Measurements from ENCODE around the gene SSR3.
"Not testable (repeated sequence)": the region's sequence is repeated elsewhere in the genome, so short reads cannot be mapped to it uniquely, and the experiment has no call there.

Gene SSR3

GRCh38 chr3:156594219-156594683 is 39.3 kb upstream of the SSR3 start:
- FAIRE-seq: no peak
- TF ChIP-seq POU2F2 (IDR thresholded peaks at IDR 0.05; ENCODE audit: low read depth, low read length) (no peak), POLR2AphosphoS5 (IDR thresholded peaks at IDR 0.05; ENCODE audit: low read depth, low read length) (no peak), PAX5 (IDR thresholded peaks at IDR 0.05; ENCODE audit: insufficient read depth, low read length, severe bottlenecking) (no peak), SPI1 (IDR thresholded peaks at IDR 0.05; ENCODE audit: low read depth, low read length) (no peak), TAF1 (IDR thresholded peaks at IDR 0.05; ENCODE audit: low read depth, low read length) (no peak), POLR2A (IDR thresholded peaks at IDR 0.05; ENCODE audit: low read depth, low read length) (no peak)
- no peak for DNase-seq (ENCODE audit: insufficient read length, low spot score)

DNA sequence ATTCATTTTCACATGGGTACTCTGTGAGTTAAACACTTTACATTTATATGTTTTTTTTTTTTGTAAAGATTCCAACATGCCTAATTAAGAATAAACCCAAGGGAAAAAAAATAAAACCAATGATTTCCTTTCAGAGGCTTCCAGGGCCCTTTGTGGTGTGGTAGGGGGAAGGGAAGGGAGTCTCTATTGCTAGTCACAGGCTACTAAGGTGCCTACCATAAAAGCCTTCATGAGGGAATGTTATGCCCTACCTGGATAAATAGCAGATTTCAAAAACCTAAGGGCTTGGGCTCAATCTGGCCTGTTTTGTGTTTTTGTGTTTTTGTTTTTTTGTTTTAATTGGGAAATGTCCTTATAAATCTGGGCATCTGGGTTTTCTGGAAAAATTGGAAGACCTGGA is 38.9 kb upstream of the SSR3 start:
- TF ChIP-seq SPI1 (IDR thresholded peaks at IDR 0.05; ENCODE audit: low read depth, low read length): no peak
- no peak for TF ChIP-seq PAX5 (IDR thresholded peaks at IDR 0.05; ENCODE audit: insufficient read depth, low read length, severe bottlenecking)
- TF ChIP-seq POLR2AphosphoS5 (IDR thresholded peaks at IDR 0.05; ENCODE audit: low read depth, low read length): no peak
- TF ChIP-seq POLR2A (IDR thresholded peaks at IDR 0.05; ENCODE audit: low read depth, low read length): no peak
- TF ChIP-seq TAF1 (IDR thresholded peaks at IDR 0.05; ENCODE audit: low read depth, low read length): no peak
- TF ChIP-seq POU2F2 (IDR thresholded peaks at IDR 0.05; ENCODE audit: low read depth, low read length): no peak
- DNase-seq (ENCODE audit: insufficient read length, low spot score): no peak
- FAIRE-seq: no peak

GRCh38 chr3:156589806-156590205 is 34.9 kb upstream of the SSR3 start:
- not testable (repeated sequence) for FAIRE-seq; DNase-seq (ENCODE audit: insufficient read length, low spot score)

- TF ChIP-seq TAF1 (IDR thresholded peaks at IDR 0.05; ENCODE audit: low read depth, low read length) (no peak), POLR2AphosphoS5 (IDR thresholded peaks at IDR 0.05; ENCODE audit: low read depth, low read length) (no peak), SPI1 (IDR thresholded peaks at IDR 0.05; ENCODE audit: low read depth, low read length) (no peak), POLR2A (IDR thresholded peaks at IDR 0.05; ENCODE audit: low read depth, low read length) (no peak), POU2F2 (IDR thresholded peaks at IDR 0.05; ENCODE audit: low read depth, low read length) (no peak), PAX5 (IDR thresholded peaks at IDR 0.05; ENCODE audit: insufficient read depth, low read length, severe bottlenecking) (no peak)
- DNase-seq (ENCODE audit: insufficient read length, low spot score) (no peak), FAIRE-seq (no peak)
Measured at GRCh38 chr3:156587760-156588069, 32.8 kb upstream of the SSR3 start.

GRCh38 chr3:156586905-156587759 is 32.2 kb upstream of the SSR3 start:
- DNase-seq (ENCODE audit: insufficient read length, low spot score) (no peak), FAIRE-seq (peak; percentile 88)

DNA sequence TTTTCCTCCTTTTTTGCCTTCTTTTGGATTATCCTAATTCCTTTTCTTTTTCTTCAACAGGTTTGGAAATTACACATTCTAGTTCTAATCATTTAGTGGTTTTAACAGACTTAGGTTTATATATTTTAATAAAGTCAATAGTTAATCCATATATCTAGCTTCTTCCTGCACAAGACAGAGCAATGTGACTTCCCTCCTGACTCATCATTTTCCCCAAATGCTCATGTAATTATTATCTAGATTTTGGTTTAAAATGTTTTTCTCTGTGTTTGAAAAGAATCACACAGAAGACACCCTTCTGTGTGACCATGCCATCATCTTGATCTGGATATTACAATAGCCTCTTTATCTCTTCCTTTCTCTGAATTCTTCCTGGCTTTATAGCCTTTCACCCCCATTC is 28.6 kb upstream of the SSR3 start:
- no peak for FAIRE-seq
- TF ChIP-seq POLR2A (IDR thresholded peaks at IDR 0.05; ENCODE audit: low read depth, low read length): no peak
- no peak for TF ChIP-seq SPI1 (IDR thresholded peaks at IDR 0.05; ENCODE audit: low read depth, low read length)
- TF ChIP-seq POLR2AphosphoS5 (IDR thresholded peaks at IDR 0.05; ENCODE audit: low read depth, low read length): no peak
- TF ChIP-seq TAF1 (IDR thresholded peaks at IDR 0.05; ENCODE audit: low read depth, low read length): no peak
- no peak for TF ChIP-seq POU2F2 (IDR thresholded peaks at IDR 0.05; ENCODE audit: low read depth, low read length)
- TF ChIP-seq PAX5 (IDR thresholded peaks at IDR 0.05; ENCODE audit: insufficient read depth, low read length, severe bottlenecking): no peak
- DNase-seq (ENCODE audit: insufficient read length, low spot score): no peak

More at GRCh38 chr3:156586905-156587759, 32.2 kb upstream of the SSR3 start:
- TF ChIP-seq PAX5 (IDR thresholded peaks at IDR 0.05; ENCODE audit: insufficient read depth, low read length, severe bottlenecking): no peak
- peak; percentile 77 for TF ChIP-seq SPI1 (IDR thresholded peaks at IDR 0.05; ENCODE audit: low read depth, low read length)
- TF ChIP-seq POLR2AphosphoS5 (IDR thresholded peaks at IDR 0.05; ENCODE audit: low read depth, low read length): no peak

DNA sequence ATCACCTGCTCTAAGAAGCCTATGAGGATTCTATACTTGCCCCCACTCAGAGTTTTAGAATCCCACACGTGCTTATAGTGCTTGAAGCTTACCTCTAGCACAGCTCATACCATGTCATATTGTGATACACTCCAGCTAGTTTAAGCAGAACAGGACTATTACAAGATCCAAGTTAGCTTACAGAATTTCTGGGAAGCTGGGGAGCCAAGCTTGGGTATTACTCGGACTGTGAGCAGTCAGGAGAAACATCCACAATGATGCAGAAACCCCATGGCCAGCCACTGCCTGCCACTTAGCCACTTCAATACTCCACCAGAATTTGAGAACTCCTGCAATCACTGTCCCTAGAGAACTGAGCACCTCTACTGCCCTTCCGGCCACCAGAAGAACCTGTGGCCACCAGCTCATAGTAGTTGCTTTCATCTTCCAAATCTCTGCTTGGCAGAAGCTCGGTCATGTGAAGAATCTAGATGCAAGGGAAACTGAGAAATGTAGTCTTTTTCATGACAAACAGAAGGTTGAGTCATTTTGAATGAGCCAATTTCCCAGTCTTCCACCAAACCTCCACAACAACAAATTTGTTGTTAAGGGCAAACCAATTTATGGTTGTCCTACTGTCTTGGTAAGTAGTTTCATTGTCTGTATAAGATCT is 27.7 kb upstream of the SSR3 start:
- peak; percentile 70 for FAIRE-seq
- TF ChIP-seq POLR2A (IDR thresholded peaks at IDR 0.05; ENCODE audit: low read depth, low read length) (no peak), SPI1 (IDR thresholded peaks at IDR 0.05; ENCODE audit: low read depth, low read length) (no peak), TAF1 (IDR thresholded peaks at IDR 0.05; ENCODE audit: low read depth, low read length) (no peak), PAX5 (IDR thresholded peaks at IDR 0.05; ENCODE audit: insufficient read depth, low read length, severe bottlenecking) (no peak), POLR2AphosphoS5 (IDR thresholded peaks at IDR 0.05; ENCODE audit: low read depth, low read length) (no peak), POU2F2 (IDR thresholded peaks at IDR 0.05; ENCODE audit: low read depth, low read length) (no peak)
- no peak for DNase-seq (ENCODE audit: insufficient read length, low spot score)

GRCh38 chr3:156581954-156582353 is 27.0 kb upstream of the SSR3 start:
- TF ChIP-seq PAX5 (IDR thresholded peaks at IDR 0.05; ENCODE audit: insufficient read depth, low read length, severe bottlenecking) (no peak), POU2F2 (IDR thresholded peaks at IDR 0.05; ENCODE audit: low read depth, low read length) (no peak), TAF1 (IDR thresholded peaks at IDR 0.05; ENCODE audit: low read depth, low read length) (no peak), SPI1 (IDR thresholded peaks at IDR 0.05; ENCODE audit: low read depth, low read length) (no peak), POLR2A (IDR thresholded peaks at IDR 0.05; ENCODE audit: low read depth, low read length) (no peak), POLR2AphosphoS5 (IDR thresholded peaks at IDR 0.05; ENCODE audit: low read depth, low read length) (no peak)
- no peak for DNase-seq (ENCODE audit: insufficient read length, low spot score)
- peak; percentile 9 for FAIRE-seq

- FAIRE-seq: no peak
- no peak for TF ChIP-seq SPI1 (IDR thresholded peaks at IDR 0.05; ENCODE audit: low read depth, low read length)
- no peak for TF ChIP-seq PAX5 (IDR thresholded peaks at IDR 0.05; ENCODE audit: insufficient read depth, low read length, severe bottlenecking)
- no peak for TF ChIP-seq TAF1 (IDR thresholded peaks at IDR 0.05; ENCODE audit: low read depth, low read length)
- no peak for TF ChIP-seq POLR2AphosphoS5 (IDR thresholded peaks at IDR 0.05; ENCODE audit: low read depth, low read length)
- TF ChIP-seq POLR2A (IDR thresholded peaks at IDR 0.05; ENCODE audit: low read depth, low read length): no peak
- TF ChIP-seq POU2F2 (IDR thresholded peaks at IDR 0.05; ENCODE audit: low read depth, low read length): no peak
- DNase-seq (ENCODE audit: insufficient read length, low spot score): no peak
Measured at GRCh38 chr3:156581033-156581432, 26.1 kb upstream of the SSR3 start.
